Loucy (cell line): ENCODE measurements around the gene KCNA4.

Experiments used
- H2AFZ ChIP-seq: fragments of 200-600 bp; sonication (generic); 2 replicates; pipeline ENCODE4 v1.6.0; 2016; ENCODE audit warnings: antibody characterized with exemption, mild to moderate bottlenecking, low read length, moderate library complexity
- H3F3A ChIP-seq: fragments of 200-600 bp; 2 replicates; pipeline ENCODE4 v1.6.0; 2016; ENCODE audit warnings: antibody characterized with exemption, low read depth, mild to moderate bottlenecking
- H3K27me3 ChIP-seq: fragments of 200-600 bp; sonication (generic); 2 replicates; pipeline ENCODE4 v1.6.1; 2014; ENCODE audit warnings: low read length, mild to moderate bottlenecking; ENCODE audit not compliant: insufficient read depth, poor library complexity, severe bottlenecking
- H3K36me3 ChIP-seq: fragments of 200-600 bp; sonication (generic); 2 replicates; pipeline ENCODE4 v1.6.1; 2016; ENCODE audit warnings: low read length; ENCODE audit not compliant: insufficient read depth
- H3K4me1 ChIP-seq: fragments of 200-600 bp; sonication (generic); 2 replicates; pipeline ENCODE4 v1.5.1; 2014; ENCODE audit warnings: low read length, mild to moderate bottlenecking; ENCODE audit not compliant: insufficient read depth, poor library complexity, severe bottlenecking
- H3K4me2 ChIP-seq: fragments of 200-600 bp; sonication (generic); 2 replicates; pipeline ENCODE4 v1.6.0; 2014; ENCODE audit warnings: antibody characterized with exemption, low read length, low read depth, mild to moderate bottlenecking; ENCODE audit not compliant: poor library complexity, severe bottlenecking
- H3K4me3 ChIP-seq: fragments of 200-600 bp; sonication (generic); 2 replicates; pipeline ENCODE4 v1.5.1; 2014; ENCODE audit warnings: low read length, mild to moderate bottlenecking, mixed read lengths; ENCODE audit not compliant: poor library complexity, severe bottlenecking
- H3K79me2 ChIP-seq: fragments of 200-600 bp; sonication (generic); 2 replicates; pipeline ENCODE4 v1.6.1; 2014; ENCODE audit warnings: low read length; ENCODE audit not compliant: insufficient read depth
- H3K9ac ChIP-seq: fragments of 200-600 bp; sonication (generic); 2 replicates; pipeline ENCODE4 v1.6.0; 2014; ENCODE audit warnings: mild to moderate bottlenecking, low read depth, low read length, moderate library complexity; ENCODE audit not compliant: poor library complexity, severe bottlenecking
- H3K9me2 ChIP-seq: fragments of 200-600 bp; sonication (generic); replicated peaks from 2 replicates; pipeline ENCODE4 v1.6.1; 2016; ENCODE audit warnings: low read depth, low read length, mixed read lengths
- H3K9me3 ChIP-seq: fragments of 200-600 bp; sonication (generic); 2 replicates; pipeline ENCODE4 v1.6.1; 2014; ENCODE audit warnings: mild to moderate bottlenecking, antibody characterized with exemption, low read length, low read depth; ENCODE audit not compliant: insufficient read depth
- H4K20me1 ChIP-seq: fragments of 200-600 bp; sonication (generic); 2 replicates; pipeline ENCODE4 v1.6.0; 2014; ENCODE audit warnings: antibody characterized with exemption, low read length, mild to moderate bottlenecking; ENCODE audit not compliant: insufficient read depth, poor library complexity, severe bottlenecking
- CTCF ChIP-seq: fragments of 200-600 bp; sonication (generic); conservative IDR thresholded peaks from 2 replicates; pipeline ENCODE4 v1.5.1; 2014; ENCODE audit warnings: mild to moderate bottlenecking, antibody characterized with exemption, low read length
- EZH2phosphoT487 ChIP-seq: fragments of 200-600 bp; IDR thresholded peaks from 2 replicates; pipeline ENCODE4 v1.6.1; 2018; ENCODE audit warnings: antibody characterized with exemption, mild to moderate bottlenecking, moderate library complexity, borderline replicate concordance

Gene KCNA4

DNA sequence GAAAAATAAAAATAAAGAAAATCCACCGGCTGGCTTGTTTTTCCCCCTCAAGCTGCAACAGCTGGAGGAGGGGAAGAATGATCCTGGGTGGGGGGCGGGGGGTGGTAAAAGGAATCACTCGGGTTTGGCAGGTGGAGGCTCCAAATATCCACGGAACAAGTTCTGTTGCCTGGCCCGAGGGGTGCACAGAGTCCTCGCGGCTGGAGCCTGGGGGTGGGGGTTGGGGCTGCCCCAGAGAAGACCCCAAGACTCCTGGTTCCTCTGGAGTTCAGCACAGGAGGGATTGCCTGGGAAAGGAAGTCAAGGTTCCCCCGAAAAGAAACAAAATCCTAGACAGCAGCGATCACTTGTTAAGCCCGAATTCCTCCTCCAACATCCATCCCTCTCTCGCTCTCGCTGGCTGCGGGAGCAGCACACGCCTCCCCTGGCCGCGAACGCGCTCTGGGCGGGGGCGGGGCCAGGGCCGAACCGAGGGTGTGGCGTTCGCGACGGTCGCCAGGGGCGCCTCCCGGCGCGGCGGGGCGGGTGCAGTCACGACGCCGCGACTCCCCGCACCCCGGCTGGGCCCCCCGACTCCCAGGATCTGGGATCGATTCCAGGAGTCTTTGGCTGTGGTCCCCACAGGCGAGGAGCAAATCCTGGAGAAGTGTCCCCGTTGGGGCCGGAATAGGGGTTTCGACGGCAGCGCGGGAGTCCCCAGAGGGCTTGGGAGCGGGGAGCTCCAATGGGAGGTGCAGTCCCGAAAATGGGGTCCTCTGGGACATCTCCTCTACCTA, at the start of gene KCNA4:
Gene KCNA4, minus strand, starts transcription at position 443 of the 776 bp plus-strand sequence. CDS start 4,352 bp downstream, outside the sequence.
- no peaks in the 10 kb centered on the region for H3K36me3 ChIP-seq
- no peaks in the 10 kb centered on the region for H3F3A ChIP-seq
- no peaks in the 10 kb centered on the region for H4K20me1 ChIP-seq
- no peak within 1 kb of the TSS for H3K4me3 ChIP-seq
- no peaks in the 10 kb centered on the region for H3K9me2 ChIP-seq
- no peaks in the 10 kb centered on the region; the same call in 1 of the 2 replicates for H3K9me3 ChIP-seq
- no peaks in the 10 kb centered on the region for H3K27me3 ChIP-seq
- no peaks in the 10 kb centered on the region for H3K4me1 ChIP-seq
- no peak within 1 kb of the TSS for H2AFZ ChIP-seq
- no peaks in the 10 kb centered on the region for H3K79me2 ChIP-seq
- H3K4me2 ChIP-seq = no peak within 1 kb of the TSS
- no peak within 1 kb of the TSS for H3K9ac ChIP-seq
- TF ChIP-seq EZH2phosphoT487 (no peak), CTCF (no peak)

GRCh38 chr11:30062103-30062502, 45.3 kb upstream of the KCNA4 start:
- Histone ChIP-seq H4K20me1 (no peaks in the 10 kb centered on the region), H3K4me2 (no peak overlapping the region), H3K9me2 (no peaks in the 10 kb centered on the region), H3K9me3 (0 out of 2 replicates have a peak, but pooled peaks cover 4% of the 10 kb centered on the region), H3K27me3 (no peaks in the 10 kb centered on the region), H3K4me3 (no peak overlapping the region), H3F3A (no peaks in the 10 kb centered on the region), H3K4me1 (no peaks in the 10 kb centered on the region), H2AFZ (no peak overlapping the region), H3K79me2 (no peaks in the 10 kb centered on the region), H3K9ac (no peak overlapping the region), H3K36me3 (no peaks in the 10 kb centered on the region)
- TF ChIP-seq CTCF = no peak
- no peak for TF ChIP-seq EZH2phosphoT487

- Histone ChIP-seq H3K4me1 (no peaks in the 10 kb centered on the region), H3F3A (no peaks in the 10 kb centered on the region), H3K4me3 (no peak overlapping the region), H3K9me2 (no peaks in the 10 kb centered on the region), H3K9ac (no peak overlapping the region), H4K20me1 (no peaks in the 10 kb centered on the region), H3K36me3 (no peaks in the 10 kb centered on the region), H3K79me2 (no peaks in the 10 kb centered on the region), H3K9me3 (0 out of 2 replicates have a peak, but pooled peaks cover 4% of the 10 kb centered on the region), H3K4me2 (no peak overlapping the region), H2AFZ (no peak overlapping the region), H3K27me3 (no peaks in the 10 kb centered on the region)
- TF ChIP-seq EZH2phosphoT487 = no peak
- no peak for TF ChIP-seq CTCF
Observed at GRCh38 chr11:30059172-30059815, 42.5 kb upstream of the KCNA4 start.
